Keratinocyte (primary cell): ENCODE measurements around the gene TIAM2. TPM values are rescaled to one million over a fixed set of nuclear protein-coding genes. Genes with fewer than 3 reads are reported as not detected.
A peak's percentile ranks its signal among the peaks of the same experiment; 100 is the strongest.

Experiments used
- DNase-seq: peaks from one replicate; pipeline ENCODE4 v3.0.0-alpha.2; 2011; ENCODE audit warnings: low read depth, missing footprints, low spot score
- FAIRE-seq: peaks from 2 replicates; lab custom pipeline; 2011; peaks lifted over from hg19 to GRCh38; lab: Jason Lieb, UNC
- H2AFZ ChIP-seq: 2 replicates; pipeline ENCODE4 v1.6.0; 2012; ENCODE audit warnings: low read length, control low read depth, inconsistent platforms; ENCODE audit not compliant: control insufficient read depth
- H3K27ac ChIP-seq: 2 replicates; pipeline ENCODE4 v1.5.1; 2011; ENCODE audit warnings: low read length; ENCODE audit not compliant: control insufficient read depth, insufficient read depth
- H3K27me3 ChIP-seq: 3 replicates; pipeline ENCODE4 v1.6.0; 2011; ENCODE audit warnings: low read length; ENCODE audit not compliant: control insufficient read depth, insufficient read depth; ENCODE audit errors: extremely low read depth
- H3K36me3 ChIP-seq, 2 experiments: 2 replicates in 1 of 2; 3 replicates in 1 of 2; pipeline ENCODE4 v1.5.1; 2011; ENCODE audit warnings: low read length in 2 of 2, mild to moderate bottlenecking in 1 of 2; ENCODE audit not compliant: control insufficient read depth in 2 of 2, insufficient read depth in 2 of 2; ENCODE audit errors: extremely low read depth in 1 of 2
- H3K4me1 ChIP-seq: 3 replicates; pipeline ENCODE4 v1.5.1; 2011; ENCODE audit warnings: low read length; ENCODE audit not compliant: control insufficient read depth, insufficient read depth; ENCODE audit errors: extremely low read depth
- H3K4me2 ChIP-seq: 3 replicates; pipeline ENCODE4 v1.6.0; 2011; ENCODE audit warnings: low read depth, low read length; ENCODE audit not compliant: control insufficient read depth, insufficient read depth; ENCODE audit errors: extremely low read depth
- H3K4me3 ChIP-seq, 3 experiments: fragments of 200-600 bp in 1 of 3; sonication (generic) in 1 of 3; 2 replicates in 2 of 3; 3 replicates in 1 of 3; pipeline ENCODE4 v1.5.1; 2011 to 2016; ENCODE audit warnings: low read length in 3 of 3, mild to moderate bottlenecking in 3 of 3, control low read depth in 2 of 3, inconsistent platforms in 1 of 3, low read depth in 1 of 3, mixed read lengths in 1 of 3, mixed run types in 1 of 3, moderate library complexity in 1 of 3; ENCODE audit not compliant: control insufficient read depth in 2 of 3, insufficient read depth in 2 of 3; ENCODE audit errors: extremely low read depth in 1 of 3
- H3K79me2 ChIP-seq: 2 replicates; pipeline ENCODE4 v1.6.0; 2012; ENCODE audit warnings: low read length; ENCODE audit not compliant: control insufficient read depth, insufficient read depth
- H3K9ac ChIP-seq: 3 replicates; pipeline ENCODE4 v1.6.0; 2011; ENCODE audit warnings: low read length; ENCODE audit not compliant: control insufficient read depth, insufficient read depth; ENCODE audit errors: extremely low read depth
- H3K9me1 ChIP-seq: 3 replicates; pipeline ENCODE4 v1.6.0; 2011; ENCODE audit warnings: low read length; ENCODE audit not compliant: control insufficient read depth, insufficient read depth; ENCODE audit errors: extremely low read depth
- H3K9me3 ChIP-seq: 2 replicates; pipeline ENCODE4 v1.5.1; 2012; ENCODE audit warnings: low read depth, low read length; ENCODE audit not compliant: control insufficient read depth
- H4K20me1 ChIP-seq: 3 replicates; pipeline ENCODE4 v1.6.0; 2011; ENCODE audit warnings: low read length; ENCODE audit not compliant: control insufficient read depth, insufficient read depth; ENCODE audit errors: extremely low read depth
- EZH2 ChIP-seq: IDR thresholded peaks from one replicate; pipeline ENCODE4 v1.6.1; 2012; ENCODE audit warnings: inconsistent platforms, mild to moderate bottlenecking, low read length, moderate library complexity
- dilution Hi-C: fragments of 300-500 bp; cut with MboI; formaldehyde crosslinking; loops from one replicate; pipeline ENCODE4 v1.7.0; 2020; ENCODE audit warnings: low sequenced_read_pairs; ENCODE audit not compliant: extremely low pct_ligation_motif_present
- polyA plus RNA-seq, 5 experiments: library from polyadenylated mRNA; depleted of rRNA in 3 of 5; stranded (reverse) in 3 of 5; stranded (forward) in 1 of 5; unstranded in 1 of 5; fragments of >200 nt; gene quantifications; 1 replicate in 1 of 5; 2 replicates in 3 of 5; 3 replicates in 1 of 5; pipeline versions ENCODE4 v1.2.1 to v1.2.3, GENCODE V29; 2011 to 2012; ENCODE audit warnings: missing spikeins in 2 of 5, low read depth in 1 of 5, low replicate concordance in 1 of 5
- TF ChIP-seq, protein P1 (sequence below), 3 experiments: IDR thresholded peaks in 1 of 3; conservative IDR thresholded peaks in 1 of 3; optimal IDR thresholded peaks in 1 of 3; 2 replicates in 2 of 3; 3 replicates in 1 of 3; pipeline versions ENCODE3 to v1.5.1; 2011; ENCODE audit warnings: low read length in 3 of 3, mild to moderate bottlenecking in 3 of 3, moderate library complexity in 2 of 3, control low read depth in 1 of 3, inconsistent platforms in 1 of 3; ENCODE audit not compliant: insufficient read depth in 2 of 3; ENCODE audit errors: extremely low read depth in 1 of 3

TIAM2 gene
- polyA plus RNA-seq, 1 donor (not counting 4 experiments of a cell fraction or from before 2014, with no cell fraction given) = 4.0 TPM

DNA sequence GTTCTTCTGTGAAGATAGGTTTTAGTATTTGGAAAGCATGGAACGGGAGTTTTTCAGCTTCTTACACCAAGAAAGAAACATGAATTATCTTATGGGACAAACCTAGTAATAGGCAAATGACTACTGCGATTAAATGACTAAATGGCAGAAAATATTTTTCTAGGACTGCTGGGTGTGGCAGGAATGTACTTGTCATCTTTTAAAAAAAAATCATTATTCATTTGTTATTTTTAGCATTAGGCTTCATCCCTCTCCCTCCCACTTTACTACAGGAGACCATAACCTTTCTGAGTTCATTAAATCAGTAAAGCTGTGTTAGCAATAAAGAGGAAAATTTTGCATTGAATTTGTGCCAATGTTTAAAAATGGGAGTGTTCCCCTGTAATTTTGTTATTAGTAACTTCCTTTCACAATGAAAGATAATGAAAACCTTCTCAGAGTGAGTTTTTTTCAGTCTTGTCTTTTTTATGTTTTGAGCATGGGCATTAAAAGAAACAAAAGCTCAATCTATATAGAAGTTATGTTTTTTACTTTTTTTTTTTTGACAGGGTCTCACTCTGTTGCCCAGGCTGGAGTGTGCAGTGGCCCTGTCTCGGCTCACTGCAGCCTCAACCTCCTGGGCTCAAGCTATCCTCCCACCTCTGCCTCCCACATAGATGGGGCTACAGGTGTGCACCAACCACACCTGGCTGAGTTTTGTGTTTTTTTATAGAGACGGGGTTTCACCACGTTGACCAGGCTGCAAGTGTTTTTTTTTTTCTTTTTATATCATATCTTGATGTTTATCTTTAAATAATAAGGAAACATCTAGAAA lies 163.1 kb downstream of the TIAM2 start:
- dilution Hi-C loops = no loop called here
- H3K36me3 ChIP-seq = no peaks in the 10 kb centered on the region
- peak overlapping the region; percentile 25 for H3K4me2 ChIP-seq
- H3K27ac ChIP-seq = no peak overlapping the region
- TF ChIP-seq EZH2 = no peak
- TF ChIP-seq, protein P1, sequence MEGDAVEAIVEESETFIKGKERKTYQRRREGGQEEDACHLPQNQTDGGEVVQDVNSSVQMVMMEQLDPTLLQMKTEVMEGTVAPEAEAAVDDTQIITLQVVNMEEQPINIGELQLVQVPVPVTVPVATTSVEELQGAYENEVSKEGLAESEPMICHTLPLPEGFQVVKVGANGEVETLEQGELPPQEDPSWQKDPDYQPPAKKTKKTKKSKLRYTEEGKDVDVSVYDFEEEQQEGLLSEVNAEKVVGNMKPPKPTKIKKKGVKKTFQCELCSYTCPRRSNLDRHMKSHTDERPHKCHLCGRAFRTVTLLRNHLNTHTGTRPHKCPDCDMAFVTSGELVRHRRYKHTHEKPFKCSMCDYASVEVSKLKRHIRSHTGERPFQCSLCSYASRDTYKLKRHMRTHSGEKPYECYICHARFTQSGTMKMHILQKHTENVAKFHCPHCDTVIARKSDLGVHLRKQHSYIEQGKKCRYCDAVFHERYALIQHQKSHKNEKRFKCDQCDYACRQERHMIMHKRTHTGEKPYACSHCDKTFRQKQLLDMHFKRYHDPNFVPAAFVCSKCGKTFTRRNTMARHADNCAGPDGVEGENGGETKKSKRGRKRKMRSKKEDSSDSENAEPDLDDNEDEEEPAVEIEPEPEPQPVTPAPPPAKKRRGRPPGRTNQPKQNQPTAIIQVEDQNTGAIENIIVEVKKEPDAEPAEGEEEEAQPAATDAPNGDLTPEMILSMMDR (optimal IDR thresholded peaks at IDR 0.05 in 1 of 3, IDR thresholded peaks at IDR 0.05 in 1 of 3, conservative IDR thresholded peaks at IDR 0.05 in 1 of 3; ENCODE audit: extremely low read depth in 1 of 3, insufficient read depth in 2 of 3, low read length in 3 of 3) = no peak
- no peaks in the 10 kb centered on the region for H3K27me3 ChIP-seq
- no peak overlapping the region for H2AFZ ChIP-seq
- no peaks in the 10 kb centered on the region for H4K20me1 ChIP-seq
- H3K4me1 ChIP-seq = peaks cover 25% of the 10 kb centered on the region
- DNase-seq (no peak), FAIRE-seq (no peak)
- no peak overlapping the region for H3K9ac ChIP-seq
- H3K4me3 ChIP-seq = no peak overlapping the region
- H3K79me2 ChIP-seq = no peaks in the 10 kb centered on the region
- H3K9me3 ChIP-seq = no peaks in the 10 kb centered on the region
- H3K9me1 ChIP-seq = no peaks in the 10 kb centered on the region

DNA sequence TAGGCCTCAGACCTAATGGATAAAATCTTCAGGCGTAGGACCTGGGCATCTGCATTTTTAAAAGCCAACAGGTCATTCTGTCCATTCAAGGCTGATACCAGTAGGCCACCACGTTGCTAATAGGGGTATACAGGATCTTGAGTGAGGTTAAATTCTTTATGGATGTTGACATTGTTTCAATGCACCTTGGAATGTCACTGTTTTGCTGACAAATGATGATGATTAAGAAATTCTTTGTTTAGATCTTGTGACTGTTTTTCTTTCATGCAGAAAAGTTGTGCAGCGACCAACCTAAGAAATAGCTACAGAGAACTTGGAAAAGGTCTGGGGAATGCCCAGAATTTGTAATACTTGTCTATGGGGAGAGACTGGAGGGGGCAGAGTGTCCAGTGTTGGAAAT lies 167.6 kb downstream of the TIAM2 start:
- Histone ChIP-seq H3K27me3 (no peaks in the 10 kb centered on the region), H3K9me1 (no peaks in the 10 kb centered on the region), H2AFZ (no peak overlapping the region), H3K27ac (no peak overlapping the region), H3K36me3 (no peaks in the 10 kb centered on the region), H3K4me1 (peaks cover 8% of the 10 kb centered on the region), H4K20me1 (no peaks in the 10 kb centered on the region), H3K4me3 (no peak overlapping the region), H3K79me2 (no peaks in the 10 kb centered on the region), H3K4me2 (no peak overlapping the region), H3K9ac (no peak overlapping the region), H3K9me3 (no peaks in the 10 kb centered on the region)
- DNase-seq (no peak), FAIRE-seq (no peak)
- no peak for TF ChIP-seq EZH2
- TF ChIP-seq, protein P1 (optimal IDR thresholded peaks at IDR 0.05 in 1 of 3, IDR thresholded peaks at IDR 0.05 in 1 of 3, conservative IDR thresholded peaks at IDR 0.05 in 1 of 3; ENCODE audit: extremely low read depth in 1 of 3, insufficient read depth in 2 of 3, low read length in 3 of 3) = no peak
- dilution Hi-C loops = no loop called here
